ENCODE data around the gene CSNK1G1.

The CSNK1G1 gene

DNA sequence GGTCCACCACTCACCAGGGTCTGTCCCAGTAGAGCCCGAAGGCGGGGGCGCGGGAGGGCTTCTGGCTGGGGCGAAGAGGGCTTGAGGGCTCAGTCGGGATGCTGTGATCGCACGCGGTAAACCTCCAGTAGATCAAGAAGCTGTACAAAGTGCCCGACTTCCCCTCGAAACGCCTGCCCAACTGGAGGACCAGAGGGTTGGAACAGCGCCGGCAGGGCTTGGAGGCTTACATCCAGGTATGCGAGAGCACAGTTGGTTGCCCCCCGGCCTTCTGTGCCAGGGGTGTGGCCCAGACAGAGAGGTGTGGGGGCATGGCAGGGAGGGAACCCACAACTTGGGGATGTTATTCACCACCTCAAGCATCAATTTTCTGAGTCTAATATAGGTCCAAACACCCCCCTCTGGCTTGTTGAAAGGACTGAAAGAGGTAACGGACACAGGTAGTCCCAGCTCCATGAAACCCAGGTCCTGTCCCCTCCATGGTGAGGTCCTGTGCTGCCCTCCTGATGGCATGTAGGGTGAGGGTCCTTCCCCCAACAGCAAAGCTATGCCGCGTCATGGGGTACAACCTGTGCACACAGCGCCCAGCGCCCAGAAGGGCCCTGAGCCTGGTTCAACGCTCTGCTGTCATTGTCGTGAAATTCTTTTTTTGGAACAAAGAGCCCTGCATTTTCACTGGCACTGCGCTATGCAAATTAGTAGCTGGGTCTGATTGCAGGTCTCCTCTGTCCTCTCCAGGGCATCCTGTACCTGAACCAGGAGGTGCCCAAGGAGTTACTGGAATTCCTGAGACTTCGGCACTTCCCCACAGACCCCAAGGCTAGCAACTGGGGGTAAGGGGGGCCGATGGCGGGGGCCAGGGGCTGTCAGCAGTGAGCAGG is 203.2 kb downstream of the CSNK1G1 start:
- no peak for DNase-seq

DNA sequence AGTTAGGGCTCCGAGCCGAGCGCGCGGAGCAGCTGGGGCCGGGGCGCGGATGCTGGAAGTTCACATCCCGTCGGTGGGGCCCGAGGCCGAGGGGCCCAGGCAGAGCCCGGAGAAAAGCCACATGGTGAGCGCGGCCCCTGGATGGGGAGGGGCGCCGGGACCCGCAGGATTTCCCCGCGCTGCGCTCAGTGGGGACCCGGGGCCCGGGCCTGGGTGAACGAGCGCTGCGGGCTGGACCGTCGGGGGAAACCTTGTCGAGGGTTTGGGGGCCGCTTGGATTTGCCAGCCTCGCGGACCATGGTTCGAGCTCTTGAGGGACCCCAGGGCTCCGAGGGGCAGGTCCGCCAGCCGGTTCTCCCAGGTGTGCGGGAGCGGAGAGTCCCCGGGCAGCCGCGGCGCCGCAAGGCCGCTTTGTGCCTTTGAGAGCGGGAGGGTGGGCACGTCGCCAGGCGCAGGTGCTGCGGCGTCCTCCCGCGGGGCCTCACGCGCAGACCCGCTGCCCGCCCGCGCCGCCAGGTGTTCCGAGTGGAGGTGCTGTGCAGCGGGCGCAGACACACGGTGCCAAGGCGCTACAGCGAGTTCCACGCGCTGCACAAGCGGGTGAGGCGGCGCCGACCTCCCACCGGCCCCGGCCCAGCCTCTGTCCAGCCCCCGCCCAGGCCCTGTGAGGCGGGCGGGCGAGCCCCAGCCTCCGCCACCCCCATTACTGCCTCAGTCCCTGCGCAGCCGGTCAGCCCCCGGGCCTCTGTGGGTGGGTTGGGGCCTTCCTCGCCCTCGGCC is 204.1 kb downstream of the CSNK1G1 start, which contains the start of gene SNX22:
Gene SNX22 (plus strand): TSS at position 5 of the 780 bp plus-strand sequence. CDS start 45 bp downstream, at position 50.
- DNase-seq: no peak

DNA sequence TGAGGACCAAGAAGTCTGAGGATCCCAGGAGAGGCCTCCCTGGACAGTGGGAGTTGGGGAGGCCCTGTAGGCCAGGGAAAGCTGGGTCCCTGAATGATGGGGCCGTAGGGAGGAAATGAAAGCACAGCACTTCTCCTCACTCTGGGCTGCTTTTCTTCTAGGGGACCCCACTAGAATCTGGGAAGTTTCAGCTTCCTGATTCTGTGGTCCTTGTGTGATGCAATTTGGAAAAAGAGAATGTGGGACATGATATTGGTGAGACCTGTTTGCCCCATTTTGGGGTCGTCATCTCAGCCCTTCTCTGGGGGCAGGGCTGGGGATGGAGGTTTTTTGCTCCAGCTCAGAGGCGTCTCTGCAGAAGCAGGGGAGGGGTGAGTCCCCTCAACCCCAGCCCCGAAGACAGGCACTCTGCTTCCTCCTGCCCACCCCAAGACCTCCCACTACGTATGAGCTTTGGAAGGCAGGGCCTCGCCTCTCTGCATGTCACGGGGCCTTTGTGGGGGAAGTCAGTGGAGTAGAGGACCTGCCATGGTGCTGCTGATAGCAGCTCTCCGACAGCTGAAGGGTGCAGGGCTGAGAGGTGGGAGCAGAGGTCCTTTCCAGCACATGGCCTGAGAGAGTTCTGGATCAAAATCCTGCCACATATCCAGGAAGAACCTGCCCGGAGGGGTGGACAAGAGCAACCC is 205.9 kb downstream of the CSNK1G1 start:
- DNase-seq: no peak

DNA sequence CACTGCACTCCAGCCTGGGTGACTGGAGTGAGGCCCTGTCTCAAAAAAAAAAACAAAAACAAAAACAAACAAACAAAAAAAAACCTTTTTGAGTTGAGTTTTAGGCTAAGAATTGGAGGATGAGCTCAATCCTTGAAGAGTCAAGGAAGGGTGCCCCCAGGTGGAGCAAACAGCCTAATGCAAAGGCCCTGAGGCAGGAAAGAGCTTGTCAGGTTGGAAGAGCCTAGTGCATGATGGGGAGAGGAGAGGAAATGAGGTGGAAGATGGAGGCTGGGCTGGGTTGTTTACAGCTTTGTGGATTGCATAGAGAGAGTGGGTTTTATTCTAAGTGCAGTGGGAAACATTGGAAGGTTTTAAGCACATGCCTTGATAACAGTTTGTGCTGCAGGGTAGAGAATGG is 206.5 kb downstream of the CSNK1G1 start:
- no peak for DNase-seq

DNA sequence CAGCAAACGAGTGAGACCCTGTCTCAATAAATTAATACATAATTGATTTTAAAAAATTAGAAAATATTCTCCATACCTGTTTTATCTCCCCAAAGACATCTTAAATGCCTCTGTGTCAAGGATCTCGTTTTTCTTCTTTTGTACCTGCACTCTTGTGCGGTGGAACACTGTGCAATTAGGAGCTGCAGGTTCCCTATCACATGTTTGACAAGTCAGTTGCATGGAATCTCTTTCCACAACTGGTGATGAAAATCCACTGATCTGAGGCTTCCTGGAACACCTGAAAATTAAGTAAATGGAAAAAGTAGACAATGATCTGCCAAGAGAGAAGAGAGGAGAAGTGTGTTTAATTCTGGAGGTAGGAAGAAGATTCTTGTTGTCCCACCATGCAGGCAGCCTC is 207.4 kb downstream of the CSNK1G1 start:
- DNase-seq: no peak

DNA sequence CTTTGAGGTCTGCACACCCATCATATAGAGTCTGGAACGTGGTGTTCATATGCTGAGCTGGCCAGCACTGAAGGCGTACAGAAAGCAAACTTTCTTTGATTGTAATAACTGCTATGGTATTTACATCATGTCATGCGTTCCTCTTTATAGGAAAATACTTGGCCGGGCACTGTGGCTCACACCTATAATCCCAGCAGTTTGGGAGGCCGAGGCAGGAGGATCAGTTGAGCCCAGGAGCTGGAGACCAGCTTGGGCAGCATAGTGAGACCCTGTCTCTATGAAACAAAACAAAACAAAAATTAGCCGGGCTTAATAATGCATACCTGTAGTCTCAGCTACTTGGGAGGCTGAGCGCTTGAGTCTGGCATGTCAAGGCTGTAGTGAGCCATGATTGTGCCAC is 207.8 kb downstream of the CSNK1G1 start:
- DNase-seq: no peak

DNA sequence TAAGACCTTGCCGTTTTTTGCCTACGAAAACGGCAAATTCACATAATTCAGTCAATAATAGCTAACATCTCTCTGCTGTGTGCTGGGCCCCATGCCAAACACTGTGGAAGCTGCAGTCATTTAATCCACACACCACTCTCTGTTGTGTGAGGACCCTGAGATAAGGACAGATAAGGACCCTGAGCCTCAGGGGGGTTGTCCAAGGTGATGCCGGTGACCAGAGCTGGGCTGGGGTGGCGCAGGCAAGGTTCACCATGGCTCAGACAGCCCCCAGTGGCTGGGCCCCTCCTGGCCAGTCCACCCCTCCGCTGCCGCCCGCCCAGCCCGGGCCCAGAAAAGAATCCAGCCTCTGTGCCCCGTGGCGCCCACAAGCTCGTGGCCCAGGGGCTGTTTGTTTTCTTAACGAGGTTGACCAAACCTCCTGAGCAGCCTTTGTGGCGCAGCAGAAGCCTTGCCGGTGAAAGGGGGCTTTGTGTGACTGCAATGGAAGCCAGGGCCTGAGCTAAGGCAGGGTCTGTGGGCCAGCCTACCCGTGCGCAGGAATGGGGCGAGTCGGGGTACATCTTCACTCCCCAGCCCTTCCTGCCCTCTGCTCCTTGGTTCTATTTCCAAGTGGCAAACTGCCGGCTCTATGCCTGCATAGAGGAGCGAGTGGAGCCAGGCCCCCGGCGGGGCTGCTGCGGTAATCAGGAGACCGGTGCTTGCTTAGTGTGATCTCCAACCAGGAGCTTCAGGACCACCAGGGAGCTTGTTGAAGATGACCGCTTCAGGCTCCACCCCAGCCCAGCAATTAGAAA is 208.9 kb downstream of the CSNK1G1 start:
- no peak for DNase-seq

DNA sequence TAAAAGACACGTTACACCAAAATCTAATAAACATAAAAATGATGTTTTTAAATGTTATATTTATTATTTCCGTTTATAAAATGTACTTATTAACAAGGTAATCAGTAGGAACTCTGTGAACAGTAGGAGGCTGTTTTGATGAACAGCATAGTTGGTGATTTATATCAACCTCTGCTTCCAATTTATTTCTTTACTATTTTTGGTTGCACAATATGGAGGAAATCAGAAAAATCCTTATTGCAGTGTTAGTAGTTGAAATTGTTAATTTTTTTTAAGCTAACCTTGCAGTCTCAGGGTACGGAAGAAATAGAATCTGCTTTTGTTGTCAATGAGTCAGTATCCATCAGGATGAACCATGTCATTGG is 209.5 kb downstream of the CSNK1G1 start:
- DNase-seq: no peak

DNA sequence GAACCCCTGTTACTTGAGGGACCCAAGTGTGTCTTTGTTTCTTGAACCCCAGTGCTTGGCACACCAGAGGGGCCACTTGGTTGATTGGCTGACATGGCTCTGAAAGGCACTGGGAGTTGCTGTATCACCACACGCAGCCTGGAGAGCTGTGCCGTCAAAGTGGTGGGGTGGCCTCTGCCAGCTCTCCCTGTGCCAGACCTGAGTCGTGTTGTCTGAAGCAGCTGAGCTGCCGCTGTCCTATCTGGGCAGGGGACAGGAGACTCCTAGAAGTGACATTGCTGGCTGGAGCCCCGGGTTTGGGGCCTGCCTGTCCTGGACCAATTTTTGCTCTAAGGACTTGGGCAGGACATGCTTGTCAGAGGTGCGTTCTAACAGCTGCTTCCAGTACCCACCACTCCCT is 209.9 kb downstream of the CSNK1G1 start:
- DNase-seq: no peak

DNA sequence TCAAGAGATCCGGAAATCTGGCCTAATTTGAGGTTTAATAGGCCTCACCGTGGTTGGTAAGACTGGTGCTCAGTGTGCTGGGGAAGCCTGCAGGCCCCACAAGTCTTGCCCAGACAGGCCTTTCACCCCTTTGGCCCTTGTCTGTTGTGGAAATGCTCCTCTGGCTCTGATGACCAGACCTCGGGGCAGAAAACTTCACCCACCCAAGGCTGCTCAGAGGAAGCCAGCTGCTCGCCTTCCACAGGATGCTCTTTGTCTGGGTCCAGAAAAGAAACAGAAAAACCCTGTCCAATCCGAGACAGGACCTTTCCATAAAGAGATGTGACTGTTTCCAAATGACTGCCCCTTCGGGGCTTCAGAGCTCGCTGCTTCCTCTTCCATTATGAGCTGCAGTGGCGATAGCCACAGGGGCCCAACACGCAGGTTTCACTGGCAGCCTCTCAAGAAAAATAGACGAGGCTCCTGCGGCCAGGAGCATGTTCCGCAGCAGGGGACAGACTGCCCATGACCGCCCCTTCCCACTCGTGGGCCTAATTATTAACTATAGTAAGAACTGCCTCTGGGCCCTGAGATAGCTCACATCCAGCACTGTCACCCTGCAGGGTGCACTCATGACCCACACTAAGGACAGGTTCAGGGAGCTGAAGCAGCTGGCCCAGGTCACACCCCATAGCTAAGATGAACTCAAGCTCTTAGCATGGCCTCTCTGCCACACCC is 211.2 kb downstream of the CSNK1G1 start:
- DNase-seq: no peak

DNA sequence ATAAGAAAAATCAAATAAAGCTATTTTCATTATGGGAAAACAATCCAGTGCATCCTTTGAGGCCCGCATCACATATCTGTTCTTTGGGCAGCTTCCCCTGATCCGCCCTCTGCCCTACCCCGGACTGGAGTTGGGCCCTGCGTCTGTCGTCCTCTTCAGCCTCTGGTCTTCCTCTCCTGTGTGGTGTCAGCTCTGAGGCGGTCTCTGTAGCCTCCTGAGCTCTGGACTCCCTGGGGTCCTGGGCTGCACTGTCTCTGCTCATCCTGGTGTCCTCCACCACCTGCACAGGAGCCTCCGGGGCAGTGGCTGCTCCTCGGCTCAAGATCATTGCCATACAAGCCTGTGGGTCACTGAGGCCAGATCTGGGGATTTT is 211.8 kb downstream of the CSNK1G1 start:
- DNase-seq: no peak

DNA sequence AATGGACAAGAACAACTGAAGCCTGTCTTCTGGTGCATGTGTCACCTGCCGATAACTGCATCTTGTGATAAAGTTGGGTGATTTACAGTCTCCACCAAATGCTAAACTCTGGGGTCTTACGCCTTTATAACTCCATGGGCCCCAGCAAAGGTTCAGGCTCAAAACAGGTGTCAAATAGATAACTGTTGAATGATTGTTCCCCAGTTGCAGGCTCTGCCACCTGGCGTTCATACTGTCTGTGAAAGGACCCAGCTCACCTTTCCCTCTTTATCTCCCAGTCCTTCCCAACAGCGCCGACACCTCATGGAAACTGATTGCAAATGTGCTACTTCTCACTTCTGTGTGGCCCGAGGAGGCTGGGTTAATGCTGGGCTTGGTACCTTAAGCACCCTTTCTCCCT is 212.7 kb downstream of the CSNK1G1 start:
- no peak for DNase-seq

DNA sequence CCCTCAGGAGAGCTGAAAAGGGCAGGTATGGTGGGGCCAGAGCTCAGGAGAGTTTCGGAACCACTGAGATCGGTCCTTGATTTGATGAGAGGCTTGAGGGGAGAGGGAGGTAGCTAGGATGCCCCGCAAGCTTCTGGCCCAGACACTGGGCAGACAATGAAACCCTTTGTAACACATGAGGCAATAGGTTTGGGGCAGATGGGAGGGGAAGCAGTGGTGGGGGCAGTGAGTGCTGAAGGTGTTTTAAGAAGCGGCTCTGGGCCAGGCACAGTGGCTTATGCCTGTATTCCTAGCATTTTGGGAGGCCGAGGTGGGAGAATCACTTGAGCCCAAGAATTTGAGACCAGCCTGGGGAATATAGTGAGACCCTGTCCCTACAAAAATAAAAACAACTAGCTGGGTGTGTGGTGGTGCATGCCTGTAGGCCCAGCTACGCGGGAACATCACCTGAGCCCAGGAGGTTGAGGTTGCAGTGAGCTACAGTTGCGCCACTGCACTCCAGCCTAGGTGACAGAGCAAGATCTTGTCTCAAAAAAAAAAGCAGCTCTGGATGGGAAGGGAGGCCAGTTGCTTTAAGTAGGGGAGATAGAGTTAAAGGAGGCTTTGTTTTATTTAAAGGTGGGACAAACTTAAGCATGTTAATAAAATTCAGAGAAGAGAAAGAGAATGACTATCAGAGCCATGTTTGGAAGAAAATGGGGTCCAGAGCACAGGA is 214.0 kb downstream of the CSNK1G1 start:
- no peak for DNase-seq

DNA sequence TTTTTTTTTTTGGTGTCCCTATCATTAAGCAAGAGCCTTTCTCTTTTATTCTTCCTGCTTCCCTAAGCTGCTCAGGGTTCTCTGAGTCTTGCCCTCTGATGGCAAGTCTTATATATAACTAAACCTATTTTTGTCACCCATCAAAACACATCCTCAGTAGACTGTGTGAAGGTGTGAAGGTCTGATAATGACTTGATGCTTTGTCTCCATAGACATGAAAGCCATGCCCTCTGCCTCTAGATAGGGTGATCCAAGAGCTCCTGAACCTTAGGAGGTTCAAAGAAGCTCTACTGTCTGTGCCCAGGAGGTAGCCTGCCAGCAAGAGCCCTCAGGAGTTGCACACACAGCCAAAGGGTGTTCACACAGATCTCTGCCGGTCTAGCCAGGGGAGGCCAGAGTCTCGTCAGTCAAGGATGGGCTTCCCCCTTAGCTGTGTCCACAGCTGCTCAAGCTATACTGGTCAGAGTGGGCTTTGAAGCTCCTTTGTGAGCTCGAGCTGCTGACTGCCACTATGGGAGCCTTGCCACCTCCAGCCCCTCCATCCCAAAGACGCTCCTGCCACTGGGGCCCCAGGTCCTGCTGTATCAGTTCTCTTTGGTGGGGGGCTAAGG is 217.5 kb downstream of the CSNK1G1 start:
- no peak for DNase-seq

DNA sequence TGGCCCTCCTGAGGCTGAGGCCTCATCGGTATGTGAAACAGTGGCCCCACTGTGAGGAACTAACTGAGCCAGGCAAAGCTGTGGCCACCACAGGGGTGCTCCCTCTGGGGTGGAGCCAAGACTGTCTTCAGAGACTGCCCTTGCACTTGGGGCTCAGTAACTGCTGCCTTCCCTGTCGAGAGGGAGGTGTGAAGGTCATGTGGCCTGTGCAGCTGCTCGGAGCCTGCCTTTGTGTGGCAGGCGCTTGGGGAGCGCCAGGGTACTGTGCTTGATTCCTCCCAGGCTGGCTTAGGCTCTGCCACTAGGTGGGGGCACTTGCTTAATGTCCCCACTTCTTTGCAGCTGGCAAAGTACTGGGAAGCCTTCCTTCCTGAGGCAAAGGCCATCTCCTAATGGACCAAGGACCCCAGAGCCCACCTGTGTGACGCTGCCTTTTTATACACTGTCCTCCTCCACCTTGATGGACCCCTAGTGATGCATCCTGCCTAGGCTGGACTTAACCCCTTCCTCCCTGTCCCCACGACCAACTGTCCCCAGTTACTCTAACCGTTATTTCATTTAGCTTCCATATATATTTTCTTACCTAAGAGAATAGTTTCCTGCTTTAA is 218.6 kb downstream of the CSNK1G1 start:
- no peak for DNase-seq

DNA sequence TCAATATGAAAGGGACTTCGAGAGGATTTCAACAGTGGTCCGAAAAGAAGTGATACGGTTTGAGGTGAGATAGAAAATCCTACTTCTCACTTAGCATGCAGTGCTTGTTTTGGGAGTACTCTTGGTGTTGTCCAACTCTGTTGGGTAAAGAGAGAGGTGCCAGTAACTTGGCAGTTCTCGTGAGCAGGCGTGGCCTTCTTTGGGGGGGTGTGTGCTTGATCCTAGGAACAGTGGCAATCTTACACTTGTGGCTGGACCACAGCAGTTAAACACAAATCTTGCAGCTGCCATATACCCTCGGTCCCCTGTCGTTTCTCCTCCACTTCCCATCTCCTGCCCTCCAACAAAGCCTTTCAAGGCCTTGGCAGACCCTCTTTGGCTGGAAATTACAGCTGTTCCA is 219.6 kb downstream of the CSNK1G1 start:
- DNase-seq: no peak

DNA sequence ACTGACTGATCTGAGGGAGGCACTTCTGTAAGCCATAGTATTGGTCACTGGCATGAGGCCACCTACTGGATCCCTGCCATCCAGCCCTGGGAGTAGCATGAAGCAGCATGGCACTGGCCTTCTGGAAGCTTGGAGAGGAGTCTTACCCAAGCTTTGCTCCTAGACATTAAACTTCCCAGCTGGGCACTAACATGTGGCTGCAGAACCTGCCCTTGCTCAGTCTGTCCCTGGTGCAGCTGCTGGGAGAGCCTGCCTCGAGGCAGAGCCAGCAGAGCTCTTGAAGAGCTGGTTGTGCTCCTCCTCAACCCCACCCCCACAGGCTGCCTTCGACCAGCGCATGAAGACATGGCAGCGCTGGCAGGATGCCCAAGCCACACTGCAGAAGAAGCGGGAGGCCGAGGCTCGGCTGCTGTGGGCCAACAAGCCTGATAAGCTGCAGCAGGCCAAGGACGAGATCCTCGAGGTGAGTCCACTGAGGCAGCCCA is 221.6 kb downstream of the CSNK1G1 start:
- DNase-seq: no peak

DNA sequence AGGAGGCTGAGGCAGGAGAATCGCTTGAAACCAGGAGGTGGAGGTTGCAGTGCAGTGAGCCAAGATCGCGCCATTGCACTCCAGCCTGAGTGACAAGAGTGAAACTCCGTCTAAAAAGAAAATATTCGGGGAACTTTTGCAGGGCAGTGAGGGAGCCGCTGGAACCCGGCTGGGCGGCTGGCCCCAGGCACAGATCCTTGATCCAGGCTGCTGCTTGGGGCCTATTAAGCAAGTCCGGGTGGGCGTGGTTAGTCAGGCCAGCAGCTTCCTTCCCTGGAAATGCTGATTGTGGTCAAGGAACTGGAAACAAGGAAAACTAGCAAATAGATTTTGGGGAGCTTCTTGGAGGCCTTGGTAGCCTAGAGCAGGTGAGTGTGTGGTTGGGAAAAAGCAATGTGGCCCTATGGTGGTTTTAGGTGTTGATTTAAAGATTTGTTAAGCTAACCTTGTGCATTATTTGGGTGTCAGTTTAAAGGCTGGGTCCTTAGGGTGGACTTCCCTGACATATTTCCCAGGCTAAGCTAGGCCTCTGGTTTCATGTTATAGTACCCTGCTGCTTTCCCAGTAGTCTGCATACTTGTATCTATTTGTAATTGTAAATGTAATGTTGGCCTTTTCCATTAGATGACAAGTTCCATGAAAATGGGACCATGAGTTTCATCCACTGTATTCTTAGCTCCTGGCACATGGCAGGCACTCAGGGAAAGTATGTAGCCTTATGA is 222.2 kb downstream of the CSNK1G1 start:
- no peak for DNase-seq

DNA sequence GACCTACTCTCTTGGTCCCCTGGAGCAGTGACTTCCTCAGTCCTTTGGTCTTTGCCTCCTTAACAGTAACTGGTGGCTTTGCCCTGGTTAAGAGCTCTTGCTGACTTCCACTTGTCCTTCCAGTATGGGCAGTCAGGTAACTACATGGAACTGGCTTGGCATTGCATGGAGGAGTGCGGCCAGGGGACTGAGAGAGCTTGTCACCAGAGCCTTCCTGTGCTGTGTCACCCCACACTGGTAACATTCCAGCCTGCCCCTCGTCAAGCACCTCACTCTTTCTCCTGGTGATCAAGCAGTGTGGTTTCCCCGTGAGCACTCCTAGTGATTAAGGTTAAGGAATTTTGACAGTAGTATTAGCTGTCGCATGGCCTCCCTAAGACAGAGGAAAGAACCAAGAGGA is 223.8 kb downstream of the CSNK1G1 start:
- DNase-seq: no peak

DNA sequence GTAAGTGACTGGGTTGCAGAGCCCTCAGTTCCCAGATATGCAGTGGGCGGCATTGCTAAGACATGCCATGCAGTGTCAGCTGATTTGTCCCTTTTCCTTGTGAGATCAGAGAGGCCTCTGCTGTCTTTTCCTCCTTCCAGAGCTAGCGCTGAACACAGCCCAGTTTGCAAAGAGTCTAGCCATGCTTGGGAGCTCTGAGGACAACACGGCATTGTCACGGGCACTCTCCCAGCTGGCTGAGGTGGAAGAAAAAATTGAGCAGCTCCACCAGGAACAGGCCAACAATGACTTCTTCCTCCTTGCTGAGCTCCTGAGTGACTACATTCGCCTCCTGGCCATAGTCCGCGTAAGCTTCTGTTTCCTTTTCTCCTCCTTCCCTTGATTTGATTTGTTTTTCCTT is 224.4 kb downstream of the CSNK1G1 start:
- DNase-seq: no peak

All from GOT3 (cell line).